Activated T-helper 17 cell treated with anti-CD3 and anti-CD28 coated beads, Interleukin-2, amount 50 U/mL, for 72 hours (primary cell): Measurements from ENCODE around the gene RHBG. TPM values are rescaled to one million over a fixed set of nuclear protein-coding genes. Genes with fewer than 3 reads are reported as not detected.

Experiments
- ATAC-seq: fragments of 150-1000 bp; cut with Tn5 transposase; replicated peaks from 2 replicates; pipeline ENCODE4 v1.10.0; 2021; ENCODE audit warnings: mild to moderate bottlenecking, moderate library complexity
- H3K27ac Mint-ChIP-seq: one replicate; pipeline ENCODE4 v1.8.0; 2022; ENCODE audit warnings: mixed read lengths
- H3K27me3 Mint-ChIP-seq: one replicate; pipeline ENCODE4 v1.8.0; 2022; ENCODE audit warnings: mixed read lengths
- H3K36me3 Mint-ChIP-seq: one replicate; pipeline ENCODE4 v1.8.0; 2022; ENCODE audit warnings: low read depth, mild to moderate bottlenecking, mixed read lengths
- H3K4me1 Mint-ChIP-seq: one replicate; pipeline ENCODE4 v1.8.0; 2022; ENCODE audit warnings: mixed read lengths
- H3K4me3 Mint-ChIP-seq: one replicate; pipeline ENCODE4 v1.8.0; 2022; ENCODE audit warnings: mild to moderate bottlenecking, mixed read lengths
- H3K9me3 Mint-ChIP-seq: one replicate; pipeline ENCODE4 v1.8.0; 2022; ENCODE audit warnings: mixed read lengths
- total RNA-seq, 2 donors: library from RNA; stranded (reverse); gene quantifications; one replicate each; pipeline ENCODE4 v1.2.3, GENCODE V29; 2022

RHBG gene
- total RNA-seq, 2 donors from 2014 or later = not detected

DNA sequence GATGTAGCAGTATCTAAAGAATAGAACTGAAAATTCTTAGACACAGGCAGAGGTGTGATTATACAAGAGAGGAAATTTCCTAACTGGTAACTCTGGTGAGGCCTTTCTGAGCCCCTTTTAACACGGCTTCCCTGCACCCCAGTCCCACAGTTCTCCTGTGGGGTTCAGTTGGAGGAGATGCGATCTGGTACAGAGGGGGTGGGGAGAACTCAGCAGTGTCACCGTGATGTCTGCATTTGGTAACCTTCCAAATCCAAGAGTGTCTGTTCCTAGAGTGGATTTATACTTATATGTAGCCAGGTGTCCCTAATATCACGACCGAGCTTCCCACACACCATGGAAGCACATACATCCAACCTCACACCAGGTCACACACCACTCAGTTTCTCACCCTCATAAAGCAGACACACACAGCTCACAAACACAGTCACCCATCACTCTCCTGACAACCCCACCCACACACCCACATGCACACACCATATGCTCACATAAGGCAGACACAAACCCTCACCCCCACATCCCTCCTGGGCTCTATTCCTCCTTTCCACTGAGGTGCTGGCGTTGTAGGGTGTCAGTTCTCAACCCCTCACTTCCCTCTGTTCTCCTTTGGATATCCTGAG, 48.5 kb downstream of the RHBG start:
- Mint-ChIP-seq H3K27ac (no peak overlapping the region), H3K36me3 (peaks cover 5% of the 10 kb centered on the region), H3K27me3 (peaks cover 24% of the 10 kb centered on the region), H3K4me3 (no peak overlapping the region), H3K4me1 (peaks cover 9% of the 10 kb centered on the region), H3K9me3 (no peaks in the 10 kb centered on the region)
- no peak for ATAC-seq

DNA sequence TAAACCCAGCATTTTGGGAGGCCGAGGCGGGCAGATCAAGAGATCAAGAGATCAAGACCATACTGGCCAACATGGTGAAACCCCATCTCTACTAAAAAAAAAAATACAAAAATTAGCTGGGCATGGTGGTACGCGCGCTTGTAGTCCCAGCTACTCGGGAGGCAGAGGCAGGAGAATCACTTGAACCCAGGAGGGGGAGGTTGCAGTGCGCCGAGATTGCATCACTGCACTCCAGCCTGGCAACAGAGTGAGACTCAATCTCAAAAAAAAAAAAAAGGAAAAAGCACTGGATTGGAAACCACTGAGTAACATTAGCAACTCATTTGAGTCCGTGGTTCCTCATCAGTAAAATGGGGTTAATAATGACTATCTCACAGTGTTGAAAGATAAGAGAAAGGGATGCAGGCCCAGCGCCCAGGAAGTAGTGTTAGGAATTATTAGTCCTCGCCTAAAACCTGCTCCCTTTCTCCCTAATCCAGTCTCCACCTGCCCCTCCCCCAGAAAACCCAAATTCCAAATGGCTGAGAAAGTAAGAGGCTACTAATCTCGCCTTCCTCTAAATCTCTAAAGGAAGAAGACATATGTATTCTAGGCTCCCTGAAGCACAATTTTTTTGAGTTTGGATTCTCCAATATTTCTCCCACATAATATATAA, 49.5 kb downstream of the RHBG start:
- Mint-ChIP-seq H3K9me3 (no peaks in the 10 kb centered on the region), H3K27me3 (peaks cover 31% of the 10 kb centered on the region), H3K27ac (no peak overlapping the region)

DNA sequence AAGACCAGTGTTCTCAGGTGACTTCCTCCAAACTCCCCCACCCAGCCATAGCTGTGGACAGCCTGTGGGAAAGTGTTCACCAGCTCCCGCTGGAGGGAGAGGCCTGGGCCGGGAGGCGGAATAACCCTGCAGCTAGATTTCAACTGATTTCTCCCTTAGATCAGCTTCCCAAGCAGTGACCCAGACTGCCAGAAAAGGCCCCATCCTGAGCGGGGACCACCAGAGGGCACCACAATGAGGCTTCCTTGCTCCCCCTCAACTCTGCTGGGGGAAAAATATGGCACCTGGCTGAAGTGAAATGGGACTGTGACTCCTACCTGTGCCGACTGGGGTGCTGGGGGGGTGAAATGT, 50.8 kb downstream of the RHBG start:
- Mint-ChIP-seq H3K27ac (no peak overlapping the region), H3K4me1 (peaks cover 9% of the 10 kb centered on the region), H3K27me3 (peaks cover 37% of the 10 kb centered on the region), H3K9me3 (no peaks in the 10 kb centered on the region), H3K36me3 (peaks cover 5% of the 10 kb centered on the region), H3K4me3 (peak overlapping the region; percentile 88)
- no peak for ATAC-seq

More for the DNA sequence above, 49.5 kb downstream of the RHBG start:
- Mint-ChIP-seq H3K4me3 (no peak overlapping the region), H3K4me1 (peaks cover 9% of the 10 kb centered on the region), H3K36me3 (peaks cover 5% of the 10 kb centered on the region)
- ATAC-seq = no peak

DNA sequence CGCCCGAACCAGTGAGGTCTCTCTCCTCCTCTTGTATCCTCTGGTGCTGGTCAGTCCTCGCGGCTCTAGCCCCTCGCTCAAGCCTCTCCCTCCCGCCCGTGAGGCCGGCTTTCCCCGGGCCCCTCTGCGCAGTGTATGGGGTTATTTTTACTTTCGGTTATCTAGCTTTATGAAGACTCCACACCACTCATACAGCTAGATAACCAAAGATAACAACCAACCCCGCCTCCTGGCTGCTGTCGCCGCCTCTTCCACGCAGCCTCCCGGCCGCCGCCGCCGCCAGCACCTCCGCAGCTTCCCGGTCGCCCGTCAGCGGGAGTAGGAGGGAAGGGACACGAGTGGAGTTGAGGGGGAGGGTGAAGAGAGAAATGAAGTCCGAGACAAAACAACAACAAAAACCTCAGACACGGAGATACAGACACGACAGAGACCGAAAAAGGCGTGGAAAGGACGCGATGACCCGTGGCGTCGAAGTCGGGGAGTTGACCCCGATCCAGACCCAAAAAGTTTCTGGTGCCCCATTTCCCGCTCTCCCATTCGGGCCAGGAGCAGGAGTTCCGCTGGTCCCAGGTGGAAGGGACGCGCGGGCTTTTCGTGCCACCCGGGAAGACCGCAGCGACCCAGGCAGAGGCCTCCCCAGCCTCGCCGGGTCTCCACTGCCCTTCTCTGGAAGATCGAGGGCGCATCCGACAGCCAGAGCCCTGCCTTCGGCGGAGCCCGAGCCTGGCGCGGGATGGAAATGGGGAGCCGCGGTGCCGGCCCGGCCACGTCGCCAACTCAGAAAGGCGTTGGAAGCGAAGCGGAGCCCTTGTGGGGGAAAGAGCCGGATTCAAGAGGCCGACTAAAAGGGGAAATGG, 51.4 kb downstream of the RHBG start:
- H3K36me3 Mint-ChIP-seq = peaks cover 5% of the 10 kb centered on the region
- peaks cover 35% of the 10 kb centered on the region for H3K27me3 Mint-ChIP-seq
- H3K4me1 Mint-ChIP-seq = peaks cover 9% of the 10 kb centered on the region
- peak; percentile 68 for ATAC-seq
- H3K9me3 Mint-ChIP-seq = no peaks in the 10 kb centered on the region
- H3K27ac Mint-ChIP-seq = peak overlapping the region; percentile 70
- H3K4me3 Mint-ChIP-seq = peak overlapping the region; percentile 88

DNA sequence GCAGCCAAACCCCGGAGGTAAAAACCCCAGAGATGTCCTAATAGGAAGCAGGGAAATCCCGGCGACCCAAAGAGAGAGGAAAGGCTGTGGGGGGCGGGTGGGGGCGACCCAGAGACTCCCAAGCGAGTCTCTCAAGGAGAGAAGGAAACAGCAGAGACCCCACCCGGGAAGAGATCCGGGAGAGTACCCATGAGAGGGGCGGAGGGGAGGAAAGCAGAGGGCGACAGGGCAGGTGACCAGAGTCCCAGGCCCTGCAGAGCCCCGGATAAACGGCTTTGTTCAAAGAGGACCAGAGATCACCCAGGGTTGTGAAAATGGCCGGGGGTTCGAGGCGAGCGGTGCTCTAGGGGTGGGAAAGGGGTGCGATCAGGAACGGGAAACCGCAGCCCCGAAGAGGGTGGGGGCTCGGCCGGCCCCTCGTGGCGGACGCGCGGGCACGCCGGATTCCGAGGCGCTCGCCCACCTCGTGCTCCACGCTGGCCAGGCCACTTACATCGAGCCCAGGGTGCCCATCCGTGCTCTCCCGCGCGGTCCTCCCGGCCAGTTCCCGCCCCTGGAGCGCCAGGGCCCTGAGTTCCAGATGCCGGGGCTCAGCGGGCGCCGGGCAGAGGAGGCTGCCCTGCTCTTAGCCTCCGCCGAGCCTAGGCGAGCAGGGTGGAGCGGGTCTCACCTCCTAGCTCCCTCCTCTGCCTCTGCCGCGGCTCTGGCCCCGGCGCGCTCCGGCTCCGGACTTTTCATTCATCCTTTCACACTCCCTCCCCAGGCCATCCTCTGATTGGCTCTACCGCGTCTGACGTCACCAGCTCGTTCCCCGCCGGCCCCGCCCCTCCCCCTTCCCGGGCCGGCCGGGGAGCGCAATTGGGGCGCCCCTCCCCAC, 52.3 kb downstream of the RHBG start:
- Mint-ChIP-seq H3K4me3 (peak overlapping the region; percentile 88), H3K4me1 (peaks cover 9% of the 10 kb centered on the region), H3K27ac (no peak overlapping the region), H3K27me3 (peaks cover 36% of the 10 kb centered on the region), H3K9me3 (no peaks in the 10 kb centered on the region), H3K36me3 (peaks cover 5% of the 10 kb centered on the region)
- peak; percentile 92 for ATAC-seq

DNA sequence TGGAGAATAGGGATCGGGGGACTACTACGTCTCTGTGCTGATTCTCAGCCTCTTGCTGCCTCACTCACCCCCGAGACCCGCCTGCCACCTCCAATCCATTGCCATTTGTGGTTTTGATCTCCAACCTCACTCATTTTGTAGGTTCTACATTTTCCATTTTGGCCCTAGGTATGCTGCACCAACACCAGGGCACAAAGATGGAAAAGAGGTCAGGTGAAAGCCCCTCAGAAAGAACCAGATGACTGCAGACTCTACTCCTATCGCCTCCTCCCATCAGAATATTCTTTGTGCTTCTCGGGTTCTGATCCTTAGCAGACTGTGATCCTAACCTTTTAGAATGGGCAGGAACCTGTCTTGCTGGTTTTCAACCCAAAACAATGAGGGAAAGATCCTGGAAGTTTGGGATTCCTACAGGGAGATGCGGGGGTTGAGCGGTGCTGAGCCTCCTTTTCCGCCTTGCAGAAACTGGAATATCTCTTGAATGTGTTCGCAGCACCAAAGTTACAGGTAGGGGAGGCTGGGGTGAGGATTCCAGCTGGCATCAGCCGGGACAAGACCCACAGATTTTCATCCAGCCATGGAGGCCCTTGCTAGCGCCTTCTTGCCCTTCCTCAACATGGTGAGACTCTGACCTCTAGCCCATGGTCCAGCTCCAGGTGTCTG, 53.1 kb downstream of the RHBG start:
- no peak for ATAC-seq
- peaks cover 9% of the 10 kb centered on the region for H3K4me1 Mint-ChIP-seq
- H3K4me3 Mint-ChIP-seq = peak overlapping the region; percentile 88
- H3K27ac Mint-ChIP-seq = no peak overlapping the region
- no peaks in the 10 kb centered on the region for H3K9me3 Mint-ChIP-seq
- H3K36me3 Mint-ChIP-seq = peaks cover 5% of the 10 kb centered on the region
- H3K27me3 Mint-ChIP-seq = peaks cover 42% of the 10 kb centered on the region

DNA sequence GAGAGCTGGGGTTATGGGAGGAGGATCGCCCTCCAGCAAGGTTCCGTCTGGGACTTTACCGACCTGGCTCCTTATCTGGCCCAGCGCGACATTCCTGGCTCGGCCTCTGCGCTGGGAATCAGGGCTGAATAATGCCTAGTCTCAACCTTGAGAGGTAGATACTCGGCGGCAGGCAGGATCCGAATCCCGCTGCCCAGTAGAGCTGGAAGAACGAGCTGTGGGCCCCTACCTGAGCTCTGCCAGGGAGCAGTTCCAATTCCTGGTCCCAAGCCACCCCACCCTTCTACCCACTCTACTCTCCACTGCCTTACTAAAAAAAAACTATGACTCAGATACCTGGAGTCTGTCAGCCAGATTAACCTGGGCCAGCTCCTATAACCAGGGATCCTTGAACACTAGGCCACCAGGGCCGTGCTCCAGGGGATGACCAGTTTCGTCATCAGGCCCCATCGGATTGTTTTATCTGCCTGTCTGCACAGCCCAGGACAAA, 53.6 kb downstream of the RHBG start:
- H3K4me1 Mint-ChIP-seq = peaks cover 9% of the 10 kb centered on the region
- peaks cover 48% of the 10 kb centered on the region for H3K27me3 Mint-ChIP-seq
- peak overlapping the region; percentile 88 for H3K4me3 Mint-ChIP-seq
- no peak overlapping the region for H3K27ac Mint-ChIP-seq
- no peaks in the 10 kb centered on the region for H3K9me3 Mint-ChIP-seq
- ATAC-seq = no peak
- peaks cover 5% of the 10 kb centered on the region for H3K36me3 Mint-ChIP-seq

DNA sequence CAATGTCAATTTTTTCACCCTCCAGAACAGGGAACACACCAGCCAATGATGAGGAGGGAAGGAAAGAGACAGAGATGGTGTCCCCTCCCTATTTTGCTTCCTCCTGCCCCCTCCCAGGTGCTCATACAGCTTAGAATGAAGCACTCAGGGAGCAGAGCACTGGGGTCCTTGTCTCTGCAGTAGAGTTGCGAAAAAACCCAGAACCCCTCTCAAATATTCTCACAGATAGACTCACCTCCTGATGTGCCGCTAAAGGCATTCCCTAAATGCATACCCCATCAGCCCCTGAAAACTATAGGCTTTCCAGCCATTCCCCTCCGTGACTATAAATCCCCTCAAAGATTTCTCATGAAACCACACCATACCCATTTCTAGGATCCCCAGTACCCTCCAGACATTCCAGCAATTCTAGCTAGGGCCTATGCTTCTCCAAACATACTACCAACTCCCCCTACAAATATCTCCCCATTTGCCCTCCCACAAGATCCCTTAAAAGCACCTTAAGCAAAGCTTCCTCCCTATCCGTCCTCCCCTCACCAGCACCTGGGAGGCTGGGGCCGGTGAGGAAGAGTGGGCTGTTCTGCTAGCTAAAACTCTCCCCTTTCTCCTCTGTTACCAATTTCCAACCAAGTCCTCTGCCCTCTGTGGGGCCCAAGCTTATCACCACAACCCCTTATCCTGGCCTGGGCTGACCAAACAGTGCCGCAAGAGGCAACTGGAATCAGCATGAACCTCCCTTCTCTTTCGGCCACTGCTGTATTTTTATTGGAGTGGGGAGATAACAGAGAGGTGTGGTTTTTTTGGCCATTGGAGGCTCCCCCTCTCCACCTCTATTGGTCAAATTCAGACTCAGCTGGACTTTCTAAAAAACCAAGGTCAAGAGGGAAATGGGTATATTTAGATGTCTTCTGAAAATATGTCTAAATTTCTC, 54.7 kb downstream of the RHBG start:
- H3K36me3 Mint-ChIP-seq = peaks cover 5% of the 10 kb centered on the region
- H3K9me3 Mint-ChIP-seq = no peaks in the 10 kb centered on the region
- no peak overlapping the region for H3K27ac Mint-ChIP-seq
- H3K4me3 Mint-ChIP-seq = no peak overlapping the region
- H3K4me1 Mint-ChIP-seq = peaks cover 9% of the 10 kb centered on the region
- ATAC-seq = no peak
- H3K27me3 Mint-ChIP-seq = peaks cover 58% of the 10 kb centered on the region

DNA sequence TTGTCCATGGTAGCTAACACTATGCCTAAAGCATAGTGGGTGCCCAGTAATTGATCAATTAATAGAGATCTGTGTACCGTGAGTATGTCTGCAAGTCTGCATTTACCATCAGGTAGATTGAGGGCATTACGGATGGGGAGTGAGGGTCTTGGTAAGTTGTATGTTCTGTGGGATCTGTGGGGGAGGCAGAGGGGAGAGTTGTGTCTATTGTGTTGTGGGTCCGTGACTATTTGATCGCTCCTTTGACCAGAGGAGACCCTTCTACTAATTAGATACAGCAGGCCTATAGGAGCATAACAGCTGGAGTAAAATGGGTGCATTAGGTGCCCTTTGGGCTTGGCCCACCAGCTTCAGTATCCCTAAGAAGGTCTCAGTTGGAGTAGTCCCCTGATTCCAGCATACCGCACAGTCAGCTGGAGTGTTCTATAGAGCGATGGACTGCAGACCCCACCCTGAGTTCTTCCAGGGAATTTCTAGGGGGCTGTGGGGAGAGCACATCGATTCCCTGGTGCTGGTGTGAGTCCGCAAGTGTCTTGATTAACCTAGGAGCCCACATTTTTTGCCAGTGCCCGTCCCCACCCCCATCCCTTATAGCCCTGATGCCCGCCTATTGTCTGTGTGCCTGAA, 55.9 kb downstream of the RHBG start:
- no peak for ATAC-seq
- peaks cover 5% of the 10 kb centered on the region for H3K36me3 Mint-ChIP-seq
- H3K27ac Mint-ChIP-seq = no peak overlapping the region
- H3K4me1 Mint-ChIP-seq = peaks cover 15% of the 10 kb centered on the region
- no peaks in the 10 kb centered on the region for H3K9me3 Mint-ChIP-seq
- no peak overlapping the region for H3K4me3 Mint-ChIP-seq
- H3K27me3 Mint-ChIP-seq = peaks cover 65% of the 10 kb centered on the region

DNA sequence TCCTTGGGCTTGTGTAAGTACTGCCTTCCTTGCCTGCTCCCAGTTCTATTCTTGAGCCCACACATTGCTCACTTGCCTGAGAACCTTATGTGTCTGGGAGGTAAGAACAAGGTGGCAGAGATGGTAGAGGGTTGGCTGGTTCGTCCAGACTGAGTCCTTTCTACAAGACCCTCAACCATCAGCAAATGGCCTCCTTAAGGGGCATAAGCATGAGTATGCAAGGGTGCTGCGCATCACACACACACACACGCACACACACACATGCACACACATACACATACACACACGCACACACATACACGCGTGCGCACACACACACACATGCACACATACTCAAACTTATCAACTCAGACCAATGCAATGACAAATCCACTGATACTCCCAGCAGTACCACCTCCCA, 56.9 kb downstream of the RHBG start:
- H3K27me3 Mint-ChIP-seq = peaks cover 67% of the 10 kb centered on the region
- H3K4me3 Mint-ChIP-seq = no peak overlapping the region
- H3K9me3 Mint-ChIP-seq = no peaks in the 10 kb centered on the region
- ATAC-seq = no peak
- H3K4me1 Mint-ChIP-seq = peaks cover 11% of the 10 kb centered on the region
- H3K27ac Mint-ChIP-seq = no peak overlapping the region
- peaks cover 5% of the 10 kb centered on the region for H3K36me3 Mint-ChIP-seq

DNA sequence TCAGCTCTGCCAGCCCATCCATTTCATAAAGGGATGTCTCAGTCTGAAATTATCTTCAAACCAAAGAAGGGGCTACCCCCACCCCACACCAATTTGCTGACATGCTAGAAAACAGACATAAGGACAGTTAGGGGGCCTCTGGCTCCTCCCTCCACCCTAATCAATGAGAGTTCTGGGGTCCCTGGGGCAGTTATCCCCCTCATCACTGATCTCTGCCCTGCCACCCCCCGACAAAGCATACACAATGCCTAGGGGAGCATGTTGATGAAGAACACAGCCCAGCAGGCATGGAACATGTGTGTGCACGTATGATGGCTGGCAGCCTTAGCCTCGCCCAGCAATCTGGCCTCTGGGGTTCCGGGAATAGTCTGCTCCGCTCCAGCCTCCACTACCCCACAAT, 58.9 kb downstream of the RHBG start:
- Mint-ChIP-seq H3K4me1 (peaks cover 6% of the 10 kb centered on the region), H3K36me3 (no peaks in the 10 kb centered on the region), H3K27ac (no peak overlapping the region), H3K4me3 (no peak overlapping the region), H3K9me3 (no peaks in the 10 kb centered on the region), H3K27me3 (peaks cover 73% of the 10 kb centered on the region)
- ATAC-seq = no peak

DNA sequence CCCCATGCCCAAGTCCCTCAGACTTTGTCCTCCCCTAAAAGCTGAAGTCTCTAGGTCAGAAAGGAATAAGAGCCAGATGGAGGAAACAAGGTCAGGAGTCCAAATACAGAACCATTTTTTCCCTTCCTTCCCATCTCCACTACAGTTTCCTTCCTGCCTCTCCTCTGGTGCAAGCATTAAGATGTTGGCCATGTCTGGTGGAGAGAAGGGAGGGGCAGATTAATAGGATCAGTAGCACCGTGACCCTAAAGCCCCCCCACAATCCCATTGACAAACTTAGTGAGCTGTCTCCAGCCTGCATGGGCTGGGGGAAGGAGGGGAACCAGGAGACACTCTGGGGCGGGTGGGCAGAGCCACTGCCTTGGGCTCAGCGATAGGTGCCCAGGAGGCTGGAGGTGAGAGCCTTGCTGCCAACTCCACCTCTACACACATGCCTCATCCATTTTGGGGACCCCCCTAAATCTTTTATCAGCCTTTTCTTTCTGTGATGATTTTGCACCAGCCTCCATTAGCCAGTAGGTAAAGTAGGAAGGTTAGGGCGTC, 59.8 kb downstream of the RHBG start:
- H3K4me3 Mint-ChIP-seq = no peak overlapping the region
- peaks cover 6% of the 10 kb centered on the region for H3K4me1 Mint-ChIP-seq
- H3K27me3 Mint-ChIP-seq = peaks cover 77% of the 10 kb centered on the region
- no peaks in the 10 kb centered on the region for H3K9me3 Mint-ChIP-seq
- no peak for ATAC-seq
- no peak overlapping the region for H3K27ac Mint-ChIP-seq
- H3K36me3 Mint-ChIP-seq = no peaks in the 10 kb centered on the region
